ENCODE data around the gene CRYBG3.
A peak's percentile ranks its signal among the peaks of the same experiment; 100 is the strongest.

CRYBG3 gene

GRCh38 chr3:97835761-97836160 is 13.9 kb downstream of the CRYBG3 start:
- no peak for DNase-seq (ENCODE audit: low read depth in 3 of 3)

DNA sequence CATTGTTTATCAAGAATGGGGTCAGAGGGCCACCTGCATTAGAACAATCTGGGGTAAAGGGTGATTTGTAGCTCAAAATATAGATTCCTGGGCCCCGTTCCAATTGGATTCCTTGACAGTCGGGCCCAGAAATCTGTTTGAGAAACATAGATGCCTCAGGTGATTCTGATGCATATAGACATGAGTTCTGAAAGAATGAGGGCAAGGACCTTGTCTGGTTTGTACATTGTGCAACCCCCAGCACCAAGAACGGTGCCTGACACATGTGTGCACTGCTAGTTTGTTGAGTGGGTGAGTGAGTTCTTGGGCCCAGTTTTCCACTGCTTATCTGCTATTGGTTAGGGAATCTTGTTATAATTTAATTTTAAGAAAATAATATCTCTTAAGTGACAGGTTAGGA is 16.6 kb downstream of the CRYBG3 start:
- no peak for DNase-seq (ENCODE audit: low read depth in 3 of 3)

DNA sequence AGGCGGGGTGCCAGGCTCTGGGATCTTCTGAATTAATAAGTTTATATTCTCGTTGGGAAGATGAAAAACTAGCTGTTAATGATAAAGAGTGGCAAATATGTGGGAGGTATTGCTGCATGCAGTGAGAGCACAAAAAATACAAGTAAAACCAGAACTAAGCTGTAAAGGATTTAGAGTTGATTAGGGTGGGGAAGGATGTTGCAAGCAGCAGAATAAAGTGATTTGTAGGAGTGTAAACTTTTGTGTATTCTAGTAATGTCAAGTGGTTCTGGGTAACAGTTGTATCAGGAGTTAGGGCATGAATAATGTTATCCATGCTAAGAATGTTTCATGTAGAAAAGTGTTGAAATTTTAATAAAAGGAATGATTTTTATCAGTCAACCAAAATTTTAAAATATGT is 18.1 kb downstream of the CRYBG3 start:
- no peak for DNase-seq (ENCODE audit: low read depth in 3 of 3)

DNA sequence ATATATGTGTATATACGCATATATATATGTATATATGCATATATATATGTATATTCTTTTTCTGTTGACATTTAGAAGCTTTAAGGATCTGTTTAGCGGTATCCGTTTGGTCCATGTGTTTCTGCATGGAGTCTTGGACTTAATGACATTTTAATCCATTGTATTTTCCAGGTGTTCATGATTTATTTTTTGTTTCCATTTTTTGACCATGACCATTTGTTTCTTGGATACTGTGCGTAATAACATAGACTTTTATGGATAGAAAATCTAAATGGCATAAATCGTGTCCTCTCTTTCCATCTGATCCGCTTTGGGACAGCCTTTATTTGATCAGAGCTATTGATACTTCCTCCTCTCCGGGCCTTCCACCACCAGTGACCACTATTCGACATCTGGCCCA is 19.5 kb downstream of the CRYBG3 start:
- no peak for DNase-seq (ENCODE audit: low read depth in 3 of 3)

- DNase-seq (ENCODE audit: low read depth in 3 of 3) = no peak
Observed at GRCh38 chr3:97841956-97842355, 20.1 kb downstream of the CRYBG3 start.

- DNase-seq (ENCODE audit: low read depth in 3 of 3) = no peak
Observed at GRCh38 chr3:97848779-97849178, 27.0 kb downstream of the CRYBG3 start.

- DNase-seq (ENCODE audit: low read depth in 3 of 3) = no peak
Observed at GRCh38 chr3:97857401-97857800, 35.6 kb downstream of the CRYBG3 start.

GRCh38 chr3:97860364-97860763 is 38.6 kb downstream of the CRYBG3 start:
- DNase-seq (ENCODE audit: low read depth in 3 of 3) = no peak

DNA sequence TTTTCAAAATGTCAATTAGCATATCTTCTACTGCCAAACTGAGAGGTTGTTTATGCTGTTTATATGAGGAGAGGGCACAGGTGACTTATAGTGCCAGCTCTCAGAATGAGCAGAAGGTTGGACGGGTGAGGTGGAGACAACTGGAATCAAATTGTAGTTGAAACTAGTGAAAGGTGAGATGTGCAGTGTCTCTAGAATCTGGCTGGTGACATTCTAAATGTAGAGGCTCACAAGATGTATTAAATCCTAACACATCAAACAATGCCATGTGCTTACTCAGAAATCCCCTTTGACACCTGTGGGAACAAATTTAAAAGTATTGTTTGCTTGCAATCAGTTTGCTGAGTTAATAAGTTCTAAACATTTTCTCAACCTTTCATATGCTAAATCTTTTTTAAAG is 40.8 kb downstream of the CRYBG3 start:
- DNase-seq (ENCODE audit: low read depth in 3 of 3) = no peak

- no peak for DNase-seq (ENCODE audit: low read depth in 3 of 3)
Observed at GRCh38 chr3:97863031-97863430, 41.2 kb downstream of the CRYBG3 start.

DNA sequence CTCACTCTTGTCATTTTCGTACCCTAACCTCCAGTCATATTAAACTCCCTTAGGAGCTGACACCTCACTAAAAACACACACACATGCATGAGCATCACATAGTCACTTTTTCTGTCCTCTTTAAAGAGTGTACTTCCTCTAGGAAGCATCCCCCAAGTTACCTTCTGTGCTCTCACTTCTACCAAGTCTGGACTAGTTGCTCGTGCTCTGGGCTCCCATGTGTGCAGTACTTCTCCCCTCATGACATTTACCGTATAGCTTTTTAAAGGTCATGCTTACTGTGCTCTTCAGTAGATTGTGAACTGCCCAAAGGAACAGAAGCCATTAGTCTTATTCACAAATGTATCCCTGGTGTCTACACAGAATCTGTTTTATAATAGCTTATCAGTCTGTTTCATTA is 42.0 kb downstream of the CRYBG3 start:
- no peak for DNase-seq (ENCODE audit: low read depth in 3 of 3)

GRCh38 chr3:97871186-97871585 is 49.4 kb downstream of the CRYBG3 start:
- no peak for DNase-seq (ENCODE audit: low read depth in 3 of 3)

GRCh38 chr3:97871801-97872524 is 50.2 kb downstream of the CRYBG3 start:
- DNase-seq (ENCODE audit: low read depth in 3 of 3) = peak in 2 of 3 experiments; percentile 0 to 10

DNA sequence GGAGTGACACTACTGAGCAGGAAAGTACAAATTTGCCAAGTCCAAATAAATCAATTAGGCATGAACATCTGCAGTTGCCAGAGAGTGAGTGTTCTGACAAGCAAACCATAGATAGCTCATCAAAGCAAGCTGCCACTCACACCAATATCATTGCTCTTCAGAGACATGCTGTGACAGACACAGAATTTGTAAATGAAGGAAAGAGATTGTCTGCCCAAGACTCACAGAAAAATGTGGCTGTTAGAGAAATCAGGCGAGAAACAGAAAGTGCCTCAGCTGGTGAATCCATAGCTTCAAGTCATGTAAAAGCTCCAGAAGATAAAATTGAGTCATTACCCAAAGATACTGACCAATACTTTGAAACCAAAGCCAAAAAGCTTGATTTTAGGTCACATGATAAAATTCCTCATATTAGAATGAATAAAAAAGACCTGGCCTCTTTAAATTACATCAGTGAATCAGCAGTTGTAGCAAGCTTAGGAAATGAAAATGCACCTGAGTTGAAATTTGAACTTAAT is 50.8 kb downstream of the CRYBG3 start:
- DNase-seq (ENCODE audit: low read depth in 3 of 3) = no peak

- no peak for DNase-seq (ENCODE audit: low read depth in 3 of 3)
Observed at GRCh38 chr3:97880267-97880666, 58.5 kb downstream of the CRYBG3 start.

GRCh38 chr3:97882975-97883598 is 61.3 kb downstream of the CRYBG3 start:
- no peak for DNase-seq (ENCODE audit: low read depth in 3 of 3)

DNA sequence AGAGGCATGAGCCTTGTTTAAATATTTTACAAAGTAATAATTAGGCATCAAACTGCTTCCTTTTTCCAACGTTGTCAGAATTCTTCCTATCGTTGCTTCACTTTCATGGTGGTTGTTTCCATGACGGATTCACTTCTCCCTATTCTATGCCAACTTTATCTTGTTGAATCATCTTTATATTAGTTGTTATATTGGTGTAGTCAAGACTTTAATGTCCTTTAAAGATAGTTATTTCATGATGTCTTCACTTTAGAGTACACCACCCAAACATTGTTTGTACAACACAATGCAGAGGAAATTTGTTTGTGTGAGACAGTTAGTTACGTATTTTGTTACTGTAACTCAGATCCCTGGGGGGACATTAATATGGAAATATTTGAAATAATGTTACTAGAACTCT is 61.9 kb downstream of the CRYBG3 start:
- DNase-seq (ENCODE audit: low read depth in 3 of 3) = no peak

- no peak for DNase-seq (ENCODE audit: low read depth in 3 of 3)
Observed at GRCh38 chr3:97884586-97885123, 62.8 kb downstream of the CRYBG3 start.

GRCh38 chr3:97885931-97886824 is 64.4 kb downstream of the CRYBG3 start:
- DNase-seq (ENCODE audit: low read depth in 3 of 3) = no peak

DNA sequence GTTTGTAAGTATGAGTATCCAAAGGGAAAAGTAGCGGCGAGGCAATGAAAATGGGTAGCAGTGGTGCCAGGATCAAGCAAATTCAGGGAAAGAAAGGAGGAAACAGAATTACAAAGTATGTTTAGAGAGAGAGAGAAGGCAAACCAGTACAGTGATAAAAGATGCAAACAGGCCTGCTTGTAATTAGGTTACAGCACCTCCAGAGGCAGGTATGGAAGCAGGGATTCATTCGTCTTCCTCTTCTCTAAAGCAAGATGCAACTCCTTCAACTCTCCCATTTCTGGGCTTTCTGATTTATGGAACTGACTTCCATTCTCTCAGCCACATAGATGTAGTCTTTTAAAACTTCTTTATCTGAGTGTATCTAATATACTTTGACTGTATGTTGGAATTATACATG is 68.0 kb downstream of the CRYBG3 start:
- no peak for DNase-seq (ENCODE audit: low read depth in 3 of 3)

- DNase-seq (ENCODE audit: low read depth in 3 of 3) = no peak
Observed at GRCh38 chr3:97892852-97893251, 71.0 kb downstream of the CRYBG3 start.

- DNase-seq (ENCODE audit: low read depth in 3 of 3) = no peak
Observed at GRCh38 chr3:97895216-97895615, 73.4 kb downstream of the CRYBG3 start.
